ENCODE data around the gene KSR1. TPM values are rescaled to one million over a fixed set of nuclear protein-coding genes. Genes with fewer than 3 reads are reported as not detected.

The KSR1 gene
- total RNA-seq, 2 donors from 2014 or later = 7.9 to 10.2 TPM

GRCh38 chr17:27544350-27545131, 88.3 kb downstream of the KSR1 start:
- no peaks in the 10 kb centered on the region for H3K27me3 ChIP-seq
- no peaks in the 10 kb centered on the region for H3K9me3 ChIP-seq
- no peak overlapping the region for H3K4me3 ChIP-seq
- peaks cover 0 to 24% of the 10 kb centered on the region in 2 donors for H3K4me1 ChIP-seq
- no peaks in the 10 kb centered on the region for H3K36me3 ChIP-seq
- no peak overlapping the region for H3K27ac ChIP-seq
- no peak for TF ChIP-seq CTCF (IDR thresholded peaks at IDR 0.05)
- DNase-seq (ENCODE audit: low spot score) = no peak

DNA sequence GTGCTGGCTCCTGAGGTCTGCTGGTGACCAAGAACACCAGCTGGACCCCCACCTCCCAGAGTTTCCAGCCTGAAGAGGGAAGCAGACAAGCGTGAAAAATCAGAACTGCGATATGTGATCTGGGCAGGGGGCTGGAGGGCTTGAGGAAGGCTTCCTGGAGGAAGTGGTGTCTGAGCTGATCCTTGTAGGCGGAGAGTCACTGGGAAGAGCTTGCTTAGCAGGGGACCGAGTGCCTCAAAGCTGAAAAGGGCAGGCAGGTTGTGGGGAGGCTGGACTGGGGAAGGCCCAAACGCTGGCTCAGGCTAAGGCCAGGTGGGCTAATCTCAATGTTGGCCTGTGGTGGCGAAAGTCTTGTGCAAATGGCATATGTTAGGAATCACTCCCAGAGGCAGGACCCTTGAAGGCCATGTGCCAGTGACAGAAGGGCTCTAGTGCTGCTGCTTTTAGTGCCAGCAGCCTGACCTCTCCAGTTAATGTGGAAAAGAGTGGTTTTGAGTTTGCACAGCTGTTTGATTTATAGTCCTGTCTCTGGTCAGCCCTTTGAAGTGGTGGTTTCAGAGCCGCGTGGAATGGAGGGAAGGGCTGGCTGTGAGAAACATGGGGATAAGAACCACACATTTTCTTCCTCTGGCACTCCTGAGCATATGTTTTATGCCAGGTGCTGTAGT, 89.4 kb downstream of the KSR1 start:
- H3K4me1 ChIP-seq = peaks cover 0 to 14% of the 10 kb centered on the region in 2 donors
- no peaks in the 10 kb centered on the region for H3K27me3 ChIP-seq
- no peaks in the 10 kb centered on the region for H3K9me3 ChIP-seq
- no peak for DNase-seq (ENCODE audit: low spot score)
- H3K36me3 ChIP-seq = no peaks in the 10 kb centered on the region
- H3K27ac ChIP-seq = no peak overlapping the region
- H3K4me3 ChIP-seq = no peak overlapping the region
- TF ChIP-seq CTCF (IDR thresholded peaks at IDR 0.05) = no peak

GRCh38 chr17:27546624-27547300, 90.5 kb downstream of the KSR1 start:
- Histone ChIP-seq H3K36me3 (no peaks in the 10 kb centered on the region), H3K27me3 (no peaks in the 10 kb centered on the region), H3K9me3 (no peaks in the 10 kb centered on the region), H3K4me3 (no peak overlapping the region), H3K4me1 (peaks cover 0 to 5% of the 10 kb centered on the region in 2 donors), H3K27ac (no peak overlapping the region)
- TF ChIP-seq CTCF (IDR thresholded peaks at IDR 0.05) = no peak
- no peak for DNase-seq (ENCODE audit: low spot score)

- peaks cover 0 to 5% of the 10 kb centered on the region in 2 donors for H3K4me1 ChIP-seq
- no peak overlapping the region for H3K27ac ChIP-seq
- no peaks in the 10 kb centered on the region for H3K36me3 ChIP-seq
- no peaks in the 10 kb centered on the region for H3K27me3 ChIP-seq
- no peaks in the 10 kb centered on the region for H3K9me3 ChIP-seq
- no peak for DNase-seq (ENCODE audit: low spot score)
- no peak for TF ChIP-seq CTCF (IDR thresholded peaks at IDR 0.05)
- H3K4me3 ChIP-seq = no peak overlapping the region
Observed at GRCh38 chr17:27547301-27547683, 91.0 kb downstream of the KSR1 start.

- TF ChIP-seq CTCF (IDR thresholded peaks at IDR 0.05) = no peak
- Histone ChIP-seq H3K9me3 (no peaks in the 10 kb centered on the region), H3K36me3 (no peaks in the 10 kb centered on the region), H3K27ac (no peak overlapping the region), H3K4me3 (no peak overlapping the region), H3K27me3 (no peaks in the 10 kb centered on the region), H3K4me1 (peaks cover 0 to 7% of the 10 kb centered on the region in 2 donors)
- no peak for DNase-seq (ENCODE audit: low spot score)
Observed at GRCh38 chr17:27548369-27548768, 92.1 kb downstream of the KSR1 start.
